Measurements from ENCODE around the gene TNIP2. TPM values are rescaled to one million over a fixed set of nuclear protein-coding genes. Genes with fewer than 3 reads are reported as not detected.
A peak's percentile ranks its signal among the peaks of the same experiment; 100 is the strongest.

The TNIP2 gene
- total RNA-seq, 4 donors from 2014 or later = 37.9 to 42.5 (median 40.3) TPM

DNA sequence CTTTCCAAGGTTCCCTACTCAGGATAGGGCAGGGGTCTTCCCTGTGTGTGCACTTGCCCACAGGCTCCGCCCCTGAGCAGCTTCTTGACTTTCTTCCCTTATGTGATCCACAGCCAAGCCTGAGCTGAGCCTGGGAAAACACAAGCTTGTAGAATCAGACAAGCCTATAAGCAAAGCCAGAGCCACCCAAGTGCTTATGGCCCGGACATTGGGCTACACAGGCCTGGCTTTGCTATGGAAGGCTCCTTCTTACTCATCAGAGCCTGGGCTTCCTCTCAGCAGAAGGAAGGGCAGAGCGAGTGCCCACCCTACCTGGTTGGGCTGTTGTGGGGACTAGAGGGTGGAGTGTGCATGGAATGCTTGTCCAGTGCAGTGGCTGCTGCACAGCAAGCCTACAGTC, 1.3 kb upstream of the TNIP2 start:
- DNase-seq (ENCODE audit: low spot score in 2 of 2) = no peak
- intact Hi-C loops (cut with DNase I; ENCODE audit: low total_unique reads) = no loop called here
- no peak for TF ChIP-seq POLR2A (IDR thresholded peaks at IDR 0.05)
- TF ChIP-seq, protein P1, sequence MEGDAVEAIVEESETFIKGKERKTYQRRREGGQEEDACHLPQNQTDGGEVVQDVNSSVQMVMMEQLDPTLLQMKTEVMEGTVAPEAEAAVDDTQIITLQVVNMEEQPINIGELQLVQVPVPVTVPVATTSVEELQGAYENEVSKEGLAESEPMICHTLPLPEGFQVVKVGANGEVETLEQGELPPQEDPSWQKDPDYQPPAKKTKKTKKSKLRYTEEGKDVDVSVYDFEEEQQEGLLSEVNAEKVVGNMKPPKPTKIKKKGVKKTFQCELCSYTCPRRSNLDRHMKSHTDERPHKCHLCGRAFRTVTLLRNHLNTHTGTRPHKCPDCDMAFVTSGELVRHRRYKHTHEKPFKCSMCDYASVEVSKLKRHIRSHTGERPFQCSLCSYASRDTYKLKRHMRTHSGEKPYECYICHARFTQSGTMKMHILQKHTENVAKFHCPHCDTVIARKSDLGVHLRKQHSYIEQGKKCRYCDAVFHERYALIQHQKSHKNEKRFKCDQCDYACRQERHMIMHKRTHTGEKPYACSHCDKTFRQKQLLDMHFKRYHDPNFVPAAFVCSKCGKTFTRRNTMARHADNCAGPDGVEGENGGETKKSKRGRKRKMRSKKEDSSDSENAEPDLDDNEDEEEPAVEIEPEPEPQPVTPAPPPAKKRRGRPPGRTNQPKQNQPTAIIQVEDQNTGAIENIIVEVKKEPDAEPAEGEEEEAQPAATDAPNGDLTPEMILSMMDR (IDR thresholded peaks at IDR 0.05) = no peak
- WGBS, 2 donors = 88 to 98% methylated on average over 2 to 3 of the region's 3 CpGs
- no peak overlapping the region for H3K4me3 ChIP-seq (ENCODE audit: low read depth, poor library complexity, severe bottlenecking)

DNA sequence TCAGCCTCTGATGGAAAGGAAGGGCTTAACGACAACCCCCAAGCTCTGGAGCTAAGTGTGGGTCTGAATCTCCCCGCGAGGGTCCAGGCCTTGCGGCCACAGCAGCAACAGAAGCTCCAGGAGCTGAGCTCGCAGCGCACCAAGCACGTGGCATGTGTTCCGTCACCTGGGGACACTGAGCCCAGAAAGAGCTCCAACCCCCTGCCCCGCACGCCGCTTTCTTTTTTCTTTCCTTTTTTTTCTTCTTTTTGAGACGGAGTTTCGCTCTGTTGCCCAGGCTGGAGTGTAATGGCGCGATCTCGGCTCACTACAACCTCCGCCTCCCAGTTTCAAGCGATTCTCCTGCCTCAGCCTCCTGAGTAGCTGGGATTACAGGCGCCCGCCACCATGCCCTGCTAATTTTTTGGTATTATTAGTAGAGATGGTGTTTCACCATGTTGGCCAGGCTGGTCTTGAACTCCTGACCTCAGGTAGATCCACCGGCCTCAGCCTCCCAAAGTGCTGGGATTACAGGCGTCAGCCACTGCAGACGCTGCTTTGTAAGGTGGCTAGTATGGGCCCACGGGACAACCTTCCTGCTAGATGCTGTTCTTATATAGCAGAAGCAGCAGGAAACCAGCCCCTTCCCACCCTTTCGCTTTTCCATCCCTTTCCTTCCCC, 685 bp upstream of the TNIP2 start:
- WGBS, 2 donors = 63 to 71% methylated on average over 23 to 25 of the region's 25 CpGs
- intact Hi-C loops (cut with DNase I; ENCODE audit: low total_unique reads) = no loop called here
- no peak for DNase-seq (ENCODE audit: low spot score in 2 of 2)
- TF ChIP-seq, protein P1 (IDR thresholded peaks at IDR 0.05) = no peak
- no peak for TF ChIP-seq POLR2A (IDR thresholded peaks at IDR 0.05)
- H3K4me3 ChIP-seq (ENCODE audit: low read depth, poor library complexity, severe bottlenecking) = no peak overlapping the region

DNA sequence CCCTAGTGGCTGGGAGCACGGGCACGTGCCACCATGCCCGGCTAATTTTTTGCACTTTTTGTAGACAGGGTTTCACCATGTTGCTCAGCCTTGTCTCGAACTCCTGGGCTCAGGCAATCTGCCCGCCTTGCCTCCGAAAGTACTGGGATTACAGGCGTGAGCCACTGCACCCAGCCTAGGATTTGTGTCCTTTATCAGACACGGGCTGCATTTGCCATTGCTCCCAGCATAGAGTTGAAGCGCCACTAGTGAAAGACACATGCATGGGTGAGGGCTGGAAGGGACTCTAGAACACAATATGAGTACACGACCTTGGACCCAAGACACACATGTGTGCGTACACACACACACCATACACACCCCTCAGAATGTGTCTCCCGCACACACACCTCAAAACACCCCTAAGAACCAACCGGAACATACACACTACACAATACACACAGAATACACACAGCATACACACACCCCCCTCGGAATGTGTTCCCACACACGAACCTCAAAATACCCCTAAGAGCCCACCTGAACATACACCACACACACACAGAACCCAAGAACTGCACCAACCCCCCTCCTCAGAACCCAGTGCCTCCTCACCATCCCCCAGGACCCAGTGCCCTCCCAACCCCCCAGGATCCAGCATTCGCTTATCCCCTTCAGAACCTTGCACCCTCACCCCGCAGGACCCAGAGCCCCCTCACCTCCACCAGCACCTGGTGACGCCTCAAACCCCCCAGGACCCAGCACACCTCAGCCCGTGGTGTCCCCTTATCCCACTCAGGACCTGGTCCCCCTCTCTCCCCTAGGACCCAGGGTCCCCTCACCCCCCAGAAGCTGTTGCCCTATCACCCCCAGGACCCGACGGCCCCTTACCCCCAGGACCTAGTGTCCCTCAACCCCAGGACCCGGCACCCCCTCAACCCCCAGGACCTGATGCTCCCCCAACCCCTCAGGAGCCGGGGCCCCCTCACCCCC, 1.0 kb downstream of the TNIP2 start:
- WGBS, 2 donors = 59 to 60% methylated on average over 21 to 22 of the region's 23 CpGs
- peak overlapping the region; percentile 78 for H3K4me3 ChIP-seq (ENCODE audit: low read depth, poor library complexity, severe bottlenecking)
- TF ChIP-seq, protein P1 (IDR thresholded peaks at IDR 0.05) = no peak
- TF ChIP-seq POLR2A (IDR thresholded peaks at IDR 0.05) = no peak
- no peak for DNase-seq (ENCODE audit: low spot score in 2 of 2)
- intact Hi-C loops (cut with DNase I; ENCODE audit: low total_unique reads) = loop anchor here (5.0 kb wide), 1 partner anchor 883 kb away; the partner anchor contains the start of gene NSD2

DNA sequence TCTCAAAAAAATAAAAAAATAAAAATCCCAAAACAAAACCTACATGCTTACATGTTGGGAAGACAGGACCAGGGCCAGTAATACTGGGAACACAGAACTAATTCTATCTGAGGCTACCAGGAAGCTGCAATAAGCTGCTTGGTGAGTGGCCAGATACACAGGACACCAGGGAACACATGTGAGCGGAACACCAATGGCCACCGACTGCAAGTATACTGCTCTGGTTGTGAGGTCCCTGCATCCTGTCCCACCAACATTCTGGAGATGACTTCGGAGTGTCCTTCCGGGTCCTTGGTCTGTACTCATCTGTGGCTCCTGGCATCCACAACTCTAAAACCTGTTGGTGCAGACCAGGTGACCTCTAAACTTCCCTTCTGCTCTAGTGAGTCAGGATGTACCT, 2.7 kb downstream of the TNIP2 start:
- no peak overlapping the region for H3K4me3 ChIP-seq (ENCODE audit: low read depth, poor library complexity, severe bottlenecking)
- intact Hi-C loops (cut with DNase I; ENCODE audit: low total_unique reads) = loop anchor here (5.0 kb wide), 1 partner anchor 881 kb away; the partner anchor contains the start of gene NSD2
- WGBS, 2 donors = 80% methylated on average over 4 of the region's 4 CpGs
- no peak for DNase-seq (ENCODE audit: low spot score in 2 of 2)
- TF ChIP-seq, protein P1 (IDR thresholded peaks at IDR 0.05) = no peak
- no peak for TF ChIP-seq POLR2A (IDR thresholded peaks at IDR 0.05)

DNA sequence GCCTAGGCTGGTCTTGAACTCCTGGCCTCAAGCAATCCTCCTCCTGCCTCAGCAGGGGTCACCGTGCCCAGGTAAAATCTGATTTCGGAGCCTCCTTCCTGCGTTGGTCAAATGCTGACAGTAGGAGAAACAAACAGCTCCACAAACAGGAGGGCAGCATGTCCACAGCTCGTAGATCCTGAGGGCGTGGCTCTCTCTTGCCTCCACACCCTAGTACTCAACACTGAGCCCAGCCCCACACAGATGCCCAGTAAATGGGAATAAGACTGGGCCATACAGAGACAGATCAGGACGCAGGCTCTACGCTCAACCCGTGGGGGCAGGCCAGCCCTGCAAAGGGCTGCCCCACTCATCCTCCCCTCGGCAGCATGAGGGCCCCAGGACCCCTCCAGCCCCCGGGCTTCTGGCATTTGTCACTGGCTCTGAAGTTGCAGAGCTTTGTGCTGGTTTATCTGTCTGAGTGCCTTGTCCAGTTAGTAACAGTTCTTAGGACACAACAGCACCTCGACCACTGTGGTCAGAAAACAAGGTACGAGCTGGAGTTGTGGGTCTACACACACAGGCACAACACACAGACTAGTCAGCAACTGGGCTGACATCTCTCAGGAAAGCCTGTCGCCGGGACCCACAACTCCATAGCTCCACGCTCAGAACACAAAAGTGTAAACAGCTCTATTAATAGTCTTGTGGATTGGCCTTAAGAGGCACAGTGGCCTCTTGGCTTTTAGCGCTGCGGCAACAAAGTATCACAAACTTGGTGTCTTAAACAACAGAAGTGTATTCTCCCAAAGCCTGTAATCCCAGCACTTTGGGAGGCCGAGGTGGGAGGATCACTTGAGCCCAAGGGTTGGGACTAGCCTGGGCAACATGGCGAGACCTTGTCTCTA, 5.2 kb downstream of the TNIP2 start:
- intact Hi-C loops (cut with DNase I; ENCODE audit: low total_unique reads) = loop anchor here (5.0 kb wide), 1 partner anchor 879 kb away; the partner anchor contains the start of gene NSD2
- no peak overlapping the region for H3K4me3 ChIP-seq (ENCODE audit: low read depth, poor library complexity, severe bottlenecking)
- 78 to 82% methylated on average over 19 of the region's 19 CpGs for WGBS, 2 donors
- no peak for DNase-seq (ENCODE audit: low spot score in 2 of 2)
- TF ChIP-seq POLR2A (IDR thresholded peaks at IDR 0.05) = no peak
- TF ChIP-seq, protein P1 (IDR thresholded peaks at IDR 0.05) = no peak

Measured in lower leg skin (tissue), 4 donors.